Rectal smooth muscle tissue (tissue), 1 donor: Measurements from ENCODE around the gene COL23A1.
A peak's percentile ranks its signal among the peaks of the same experiment; 100 is the strongest.

Source experiments
- H3K27ac ChIP-seq: one replicate; pipeline ENCODE4 v1.7.0; 2013; ENCODE audit warnings: low read depth, low read length, inconsistent platforms
- H3K27me3 ChIP-seq: one replicate; pipeline ENCODE4 v1.7.0; 2013; ENCODE audit warnings: low read length; ENCODE audit not compliant: control insufficient read depth, insufficient read depth
- H3K36me3 ChIP-seq: one replicate; pipeline ENCODE4 v1.7.0; 2013; ENCODE audit warnings: low read length; ENCODE audit not compliant: control insufficient read depth, insufficient read depth
- H3K4me1 ChIP-seq: one replicate; pipeline ENCODE4 v1.7.0; 2013; ENCODE audit warnings: low read length; ENCODE audit not compliant: control insufficient read depth, insufficient read depth
- H3K4me3 ChIP-seq: one replicate; pipeline ENCODE4 v1.7.0; 2013; ENCODE audit warnings: low read length
- H3K9ac ChIP-seq: one replicate; pipeline ENCODE4 v1.7.0; 2013; ENCODE audit warnings: low read length

Gene COL23A1

DNA sequence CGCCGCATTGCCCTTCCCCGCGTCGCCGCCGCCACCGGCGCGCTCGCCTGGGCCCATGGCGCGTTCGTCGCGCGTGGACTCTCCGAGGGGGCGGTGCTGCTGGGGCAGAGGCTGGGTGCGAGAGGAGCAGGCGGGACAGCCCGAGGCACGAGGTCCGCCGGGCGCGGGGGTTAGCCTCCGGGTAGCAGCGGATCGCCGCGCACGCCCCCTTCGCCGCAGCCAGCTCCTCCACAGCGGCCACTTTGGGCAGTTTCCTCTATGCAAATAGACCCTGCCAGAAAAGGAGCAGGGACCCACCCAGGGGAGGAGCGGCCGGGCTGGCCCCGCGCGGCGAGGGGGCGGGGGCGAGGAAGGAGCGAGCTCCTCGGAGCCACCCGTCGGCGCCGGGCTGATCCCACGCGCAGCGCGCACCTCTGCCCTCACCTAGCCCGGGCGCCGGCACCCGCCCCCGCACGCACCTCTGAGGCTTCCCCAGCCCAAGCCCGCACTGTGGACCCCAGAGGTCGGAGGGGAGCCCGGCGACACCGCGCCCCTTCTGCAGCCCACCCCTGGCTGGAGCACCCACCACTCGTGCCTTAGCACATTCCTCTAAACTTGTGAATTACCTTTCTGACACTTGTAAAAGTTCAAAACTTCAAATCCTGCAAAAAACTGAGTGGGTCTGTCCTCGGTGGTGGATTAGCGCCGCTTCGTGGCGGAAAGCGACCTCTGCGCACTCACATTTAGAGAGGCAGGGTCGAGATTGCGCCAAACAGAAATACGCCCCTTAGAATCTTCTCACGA is at the start of gene COL23A1:
Gene COL23A1 (minus strand): TSS at position 253 of the 783 bp plus-strand sequence.
- Histone ChIP-seq H3K27me3 (peaks cover 5% of the 10 kb centered on the region), H3K4me1 (no peaks in the 10 kb centered on the region), H3K4me3 (peak within 1 kb of the TSS; percentile 49), H3K27ac (no peak within 1 kb of the TSS), H3K36me3 (no peaks in the 10 kb centered on the region), H3K9ac (no peak within 1 kb of the TSS)

GRCh38 chr5:178637356-178638074 is 47.3 kb upstream of the COL23A1 start:
- no peaks in the 10 kb centered on the region for H3K4me1 ChIP-seq
- no peak overlapping the region for H3K9ac ChIP-seq
- no peaks in the 10 kb centered on the region for H3K27me3 ChIP-seq
- no peaks in the 10 kb centered on the region for H3K36me3 ChIP-seq
- H3K27ac ChIP-seq, result no peak overlapping the region
- H3K4me3 ChIP-seq, result no peak overlapping the region

GRCh38 chr5:178632285-178632684 is 42.1 kb upstream of the COL23A1 start:
- Histone ChIP-seq H3K4me1 (no peaks in the 10 kb centered on the region), H3K27me3 (no peaks in the 10 kb centered on the region), H3K36me3 (no peaks in the 10 kb centered on the region), H3K9ac (no peak overlapping the region), H3K27ac (no peak overlapping the region), H3K4me3 (no peak overlapping the region)

DNA sequence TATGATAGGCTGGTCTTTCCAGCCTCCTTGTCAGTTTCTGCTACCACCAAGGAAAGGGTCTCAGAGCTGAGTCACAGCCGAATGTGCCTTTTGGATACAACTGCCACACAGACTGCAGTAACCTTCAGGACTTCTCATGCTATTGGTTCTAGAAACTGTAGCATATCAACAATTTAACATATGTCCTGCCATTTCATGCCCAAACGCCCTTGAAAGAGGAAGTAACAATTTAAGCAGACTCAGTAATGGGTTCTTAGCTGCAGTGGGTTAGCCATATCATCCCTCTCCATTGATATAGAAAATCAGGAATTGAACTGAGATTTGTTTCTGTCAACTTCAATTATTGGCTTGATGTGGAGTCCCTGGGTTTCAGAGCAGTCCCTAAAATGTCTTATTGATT is 40.8 kb upstream of the COL23A1 start:
- H3K9ac ChIP-seq, result no peak overlapping the region
- H3K27me3 ChIP-seq, result no peaks in the 10 kb centered on the region
- H3K36me3 ChIP-seq, result no peaks in the 10 kb centered on the region
- no peaks in the 10 kb centered on the region for H3K4me1 ChIP-seq
- no peak overlapping the region for H3K27ac ChIP-seq
- H3K4me3 ChIP-seq, result no peak overlapping the region

- Histone ChIP-seq H3K4me3 (no peak overlapping the region), H3K36me3 (no peaks in the 10 kb centered on the region), H3K27ac (no peak overlapping the region), H3K9ac (no peak overlapping the region), H3K27me3 (no peaks in the 10 kb centered on the region), H3K4me1 (no peaks in the 10 kb centered on the region)
Observed at GRCh38 chr5:178630475-178630930, 40.3 kb upstream of the COL23A1 start.

GRCh38 chr5:178627259-178627598 is 37.0 kb upstream of the COL23A1 start:
- H3K9ac ChIP-seq, result no peak overlapping the region
- peak overlapping the region; percentile 67 for H3K4me3 ChIP-seq
- no peaks in the 10 kb centered on the region for H3K27me3 ChIP-seq
- peaks cover 2% of the 10 kb centered on the region for H3K36me3 ChIP-seq
- H3K4me1 ChIP-seq, result peaks cover 17% of the 10 kb centered on the region
- peak overlapping the region; percentile 71 for H3K27ac ChIP-seq

GRCh38 chr5:178626484-178627258 is 36.5 kb upstream of the COL23A1 start, which contains the start of gene CLK4:
CLK4 (minus strand) TSS chr5:178627050; CDS start chr5:178623416, 3,634 bp downstream.
- Histone ChIP-seq H3K27me3 (no peaks in the 10 kb centered on the region), H3K9ac (peak within 1 kb of the TSS; percentile 99), H3K4me3 (peak within 1 kb of the TSS; percentile 96), H3K36me3 (peaks cover 2% of the 10 kb centered on the region), H3K27ac (peak within 1 kb of the TSS; percentile 97), H3K4me1 (peaks cover 17% of the 10 kb centered on the region)

DNA sequence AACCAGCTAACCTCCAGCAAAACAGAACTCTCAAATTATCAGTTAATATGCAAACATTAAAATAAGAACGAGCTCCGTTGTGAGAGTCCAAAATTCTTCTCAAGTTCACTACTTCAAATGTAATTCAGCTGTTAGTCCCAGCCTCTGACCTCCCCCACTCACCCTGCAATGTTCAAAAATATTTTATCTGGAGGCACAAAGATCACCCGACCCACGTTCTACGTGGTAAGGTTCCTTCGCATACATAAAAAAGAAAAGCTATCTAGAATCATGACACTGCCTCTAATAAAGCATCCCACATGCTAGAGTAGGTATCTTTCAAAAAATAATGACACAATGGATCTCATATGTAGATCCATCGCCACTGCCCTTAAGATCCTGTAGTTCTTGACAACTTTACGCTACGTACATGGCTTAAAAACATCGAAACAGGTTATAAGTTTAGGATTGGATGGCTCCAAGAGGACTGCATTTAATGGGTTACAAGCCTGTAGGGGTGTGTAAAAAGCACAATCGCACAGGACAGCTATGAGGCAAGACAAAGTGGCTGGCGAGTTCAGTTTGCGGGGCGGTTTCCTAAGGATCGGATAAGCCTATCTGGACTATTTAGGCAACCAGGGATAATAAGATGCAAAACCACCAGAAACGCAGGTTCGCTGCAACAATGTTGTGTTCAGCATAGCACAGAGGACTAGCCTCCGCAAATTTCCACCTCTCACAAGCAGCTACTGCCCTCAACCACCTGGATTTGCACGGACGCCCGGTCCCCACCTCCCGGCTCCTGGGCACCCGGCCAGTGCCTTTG is 35.7 kb upstream of the COL23A1 start:
- peaks cover 5% of the 10 kb centered on the region for H3K36me3 ChIP-seq
- H3K27me3 ChIP-seq, result no peaks in the 10 kb centered on the region
- peak overlapping the region; percentile 99 for H3K9ac ChIP-seq
- peak overlapping the region; percentile 97 for H3K27ac ChIP-seq
- peak overlapping the region; percentile 96 for H3K4me3 ChIP-seq
- H3K4me1 ChIP-seq, result peaks cover 17% of the 10 kb centered on the region

DNA sequence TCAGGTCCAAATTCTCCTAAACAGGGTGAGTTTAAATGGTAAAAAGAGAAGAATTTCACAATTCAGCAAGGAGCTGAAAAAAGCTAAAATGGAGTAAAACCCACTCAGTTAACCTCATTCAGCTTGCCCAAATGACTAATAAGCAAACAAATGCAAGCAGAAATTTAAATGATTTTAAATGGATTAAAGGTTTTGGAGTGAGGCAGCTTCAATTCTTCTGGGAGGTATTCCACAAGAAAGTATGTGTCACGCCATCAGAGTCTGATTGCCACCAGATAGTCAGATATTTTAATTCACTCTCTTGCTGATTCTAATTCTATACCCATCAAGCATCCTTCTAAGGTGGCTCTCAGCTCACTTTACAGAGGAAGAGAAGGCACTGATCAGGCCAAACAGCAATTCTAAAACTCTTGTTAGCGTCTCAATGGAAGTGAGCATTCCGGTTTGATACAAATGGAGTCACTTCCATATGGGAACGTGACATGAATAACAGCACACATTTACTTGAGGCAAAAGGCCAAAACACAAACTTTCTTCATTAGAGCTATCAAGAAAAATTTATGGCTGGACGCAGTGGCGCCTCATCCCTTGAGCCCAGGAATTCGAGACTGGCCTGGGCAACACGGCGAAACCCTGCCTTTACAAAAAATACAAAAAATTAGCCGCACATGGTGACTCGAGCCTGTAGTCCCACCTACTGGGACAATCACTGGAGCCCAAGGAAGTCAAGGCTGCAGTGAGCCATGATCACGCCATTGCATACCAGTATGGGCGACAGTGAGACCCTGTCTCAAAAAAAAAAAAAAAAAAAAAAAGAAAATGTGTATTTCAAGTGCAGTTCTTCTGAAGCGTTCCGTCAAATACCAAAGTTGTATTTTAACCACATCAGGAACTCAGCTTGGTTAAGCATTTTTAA is 34.7 kb upstream of the COL23A1 start:
- H3K27me3 ChIP-seq, result no peaks in the 10 kb centered on the region
- peak overlapping the region; percentile 96 for H3K4me3 ChIP-seq
- H3K27ac ChIP-seq, result peak overlapping the region; percentile 97
- H3K36me3 ChIP-seq, result peaks cover 13% of the 10 kb centered on the region
- peaks cover 17% of the 10 kb centered on the region for H3K4me1 ChIP-seq
- H3K9ac ChIP-seq, result no peak overlapping the region

GRCh38 chr5:178622679-178623247 is 32.6 kb upstream of the COL23A1 start:
- Histone ChIP-seq H3K36me3 (peaks cover 20% of the 10 kb centered on the region), H3K4me3 (no peak overlapping the region), H3K4me1 (peaks cover 17% of the 10 kb centered on the region), H3K9ac (no peak overlapping the region), H3K27ac (no peak overlapping the region), H3K27me3 (no peaks in the 10 kb centered on the region)

DNA sequence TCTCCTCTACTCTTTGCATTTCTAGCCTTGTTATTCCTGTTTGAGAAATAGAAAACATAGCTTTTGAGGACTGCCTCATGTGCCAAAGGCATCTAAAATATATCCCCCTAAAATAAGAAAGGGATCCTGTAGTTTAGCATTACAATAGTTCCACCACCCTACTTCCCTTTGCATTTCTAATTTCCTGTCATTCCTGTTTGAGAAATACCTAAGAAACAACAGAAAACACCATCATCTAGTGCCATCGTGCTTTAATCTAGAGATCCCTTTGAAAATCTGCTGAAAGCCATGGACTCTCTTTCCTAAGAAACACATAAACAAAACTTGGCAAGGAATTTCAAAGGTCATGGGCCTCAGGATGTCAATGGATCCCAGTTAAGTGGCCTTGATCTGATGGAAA is 29.2 kb upstream of the COL23A1 start:
- Histone ChIP-seq H3K4me3 (no peak overlapping the region), H3K4me1 (peaks cover 10% of the 10 kb centered on the region), H3K36me3 (peaks cover 22% of the 10 kb centered on the region), H3K27me3 (no peaks in the 10 kb centered on the region), H3K9ac (no peak overlapping the region), H3K27ac (no peak overlapping the region)
